Measurements from ENCODE around the gene TREH. TPM values are rescaled to one million over a fixed set of nuclear protein-coding genes. Genes with fewer than 3 reads are reported as not detected.

The TREH gene
- total RNA-seq, 1 experiment from 2014 or later = 0.05 TPM

DNA sequence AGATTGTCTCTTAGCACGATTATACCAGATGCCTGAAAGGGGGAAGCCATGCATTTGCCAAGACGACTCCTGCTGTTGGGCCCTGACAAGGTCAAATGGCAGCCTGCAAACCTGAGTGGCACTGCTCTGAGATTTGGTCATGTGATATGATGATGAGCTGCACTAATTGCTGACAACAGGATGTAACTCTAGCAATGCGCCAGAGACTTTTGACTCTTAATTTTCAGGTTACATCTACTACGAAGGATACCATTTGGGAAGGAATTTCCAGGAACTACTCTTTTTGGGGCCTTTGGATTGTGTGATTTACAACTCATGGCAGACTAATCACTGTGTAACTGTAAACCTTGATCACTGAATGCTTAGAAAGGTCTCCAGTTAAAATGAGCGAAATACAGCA lies 13.1 kb downstream of the TREH start:
- in situ Hi-C loops (cut with HindIII; ENCODE audit: low pct_unique_long_range_greater_than_20kb, low sequenced_read_pairs) (no loop called here), intact Hi-C loops (cut with micrococcal nuclease; ENCODE audit: unreplicated experiment) (no loop called here)
- DNase-seq (ENCODE audit: low read depth, low spot score) = no peak
- Histone ChIP-seq H3K4me3 (ENCODE audit: low read depth in 2 of 2, low read length in 2 of 2) (no peak overlapping the region), H3K27me3 (ENCODE audit: control insufficient read depth, insufficient read depth, low read length) (peaks cover 10% of the 10 kb centered on the region; the same call in 1 of the 2 replicates), H3K4me1 (ENCODE audit: control insufficient read depth, insufficient read depth, low read length) (no peaks in the 10 kb centered on the region), H3K27ac (ENCODE audit: low read length) (no peak overlapping the region), H3K36me3 (ENCODE audit: control insufficient read depth, insufficient read depth, low read length) (no peaks in the 10 kb centered on the region), H3K9me3 (ENCODE audit: control insufficient read depth, insufficient read depth, low read depth, low read length) (no peaks in the 10 kb centered on the region)
- TF ChIP-seq TCF7L2 (IDR thresholded peaks at IDR 0.05; ENCODE audit: low read depth, low read length) (no peak), REST (IDR thresholded peaks at IDR 0.05; ENCODE audit: insufficient read depth in 1 of 2, low read depth in 2 of 2, low read length in 1 of 2) (no peak), SIN3A (IDR thresholded peaks at IDR 0.05; ENCODE audit: borderline replicate concordance, insufficient read depth, low read depth, low read length) (no peak), POLR2AphosphoS5 (IDR thresholded peaks at IDR 0.05; ENCODE audit: low read depth, low read length) (no peak)
- TF ChIP-seq, protein P1, sequence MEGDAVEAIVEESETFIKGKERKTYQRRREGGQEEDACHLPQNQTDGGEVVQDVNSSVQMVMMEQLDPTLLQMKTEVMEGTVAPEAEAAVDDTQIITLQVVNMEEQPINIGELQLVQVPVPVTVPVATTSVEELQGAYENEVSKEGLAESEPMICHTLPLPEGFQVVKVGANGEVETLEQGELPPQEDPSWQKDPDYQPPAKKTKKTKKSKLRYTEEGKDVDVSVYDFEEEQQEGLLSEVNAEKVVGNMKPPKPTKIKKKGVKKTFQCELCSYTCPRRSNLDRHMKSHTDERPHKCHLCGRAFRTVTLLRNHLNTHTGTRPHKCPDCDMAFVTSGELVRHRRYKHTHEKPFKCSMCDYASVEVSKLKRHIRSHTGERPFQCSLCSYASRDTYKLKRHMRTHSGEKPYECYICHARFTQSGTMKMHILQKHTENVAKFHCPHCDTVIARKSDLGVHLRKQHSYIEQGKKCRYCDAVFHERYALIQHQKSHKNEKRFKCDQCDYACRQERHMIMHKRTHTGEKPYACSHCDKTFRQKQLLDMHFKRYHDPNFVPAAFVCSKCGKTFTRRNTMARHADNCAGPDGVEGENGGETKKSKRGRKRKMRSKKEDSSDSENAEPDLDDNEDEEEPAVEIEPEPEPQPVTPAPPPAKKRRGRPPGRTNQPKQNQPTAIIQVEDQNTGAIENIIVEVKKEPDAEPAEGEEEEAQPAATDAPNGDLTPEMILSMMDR (IDR thresholded peaks at IDR 0.05) = no peak
- ATAC-seq = no peak
- ChIA-PET POLR2A (no interaction called here), CTCF (no interaction called here)
- BruUV-seq (replicated peaks) = no TSS peak

- intact Hi-C loops (cut with micrococcal nuclease; ENCODE audit: unreplicated experiment) = no loop called here
- Histone ChIP-seq H3K27ac (ENCODE audit: low read length) (no peak overlapping the region), H3K27me3 (ENCODE audit: control insufficient read depth, insufficient read depth, low read length) (no peaks in the 10 kb centered on the region; the same call in 1 of the 2 replicates), H3K4me1 (ENCODE audit: control insufficient read depth, insufficient read depth, low read length) (peaks cover 9% of the 10 kb centered on the region), H3K9me3 (ENCODE audit: control insufficient read depth, insufficient read depth, low read depth, low read length) (no peaks in the 10 kb centered on the region), H3K4me3 (ENCODE audit: low read depth in 2 of 2, low read length in 2 of 2) (no peak overlapping the region), H3K36me3 (ENCODE audit: control insufficient read depth, insufficient read depth, low read length) (no peaks in the 10 kb centered on the region)
- BruUV-seq (replicated peaks) = no TSS peak
- in situ Hi-C loops (cut with HindIII; ENCODE audit: low pct_unique_long_range_greater_than_20kb, low sequenced_read_pairs) = no loop called here
- ChIA-PET CTCF (no interaction called here), POLR2A (interaction anchor here (0.5 kb wide), 1 partner anchor 268 kb away, joined by 5 read pairs; no protein-coding TSS in a partner anchor)
- DNase-seq (ENCODE audit: low read depth, low spot score) (no peak), ATAC-seq (no peak)
- TF ChIP-seq SIN3A (IDR thresholded peaks at IDR 0.05; ENCODE audit: borderline replicate concordance, insufficient read depth, low read depth, low read length) (no peak), REST (IDR thresholded peaks at IDR 0.05; ENCODE audit: insufficient read depth in 1 of 2, low read depth in 2 of 2, low read length in 1 of 2) (no peak), POLR2AphosphoS5 (IDR thresholded peaks at IDR 0.05; ENCODE audit: low read depth, low read length) (no peak), TCF7L2 (IDR thresholded peaks at IDR 0.05; ENCODE audit: low read depth, low read length) (no peak)
- TF ChIP-seq, protein P1 (IDR thresholded peaks at IDR 0.05) = no peak
Measured at GRCh38 chr11:118663902-118664301, 15.5 kb downstream of the TREH start.
